ENCODE results near the gene MEGF11. TPM values are rescaled to one million over a fixed set of nuclear protein-coding genes. Genes with fewer than 3 reads are reported as not detected.

Gene MEGF11
- total RNA-seq, 1 experiment from 2014 or later, result not detected

DNA sequence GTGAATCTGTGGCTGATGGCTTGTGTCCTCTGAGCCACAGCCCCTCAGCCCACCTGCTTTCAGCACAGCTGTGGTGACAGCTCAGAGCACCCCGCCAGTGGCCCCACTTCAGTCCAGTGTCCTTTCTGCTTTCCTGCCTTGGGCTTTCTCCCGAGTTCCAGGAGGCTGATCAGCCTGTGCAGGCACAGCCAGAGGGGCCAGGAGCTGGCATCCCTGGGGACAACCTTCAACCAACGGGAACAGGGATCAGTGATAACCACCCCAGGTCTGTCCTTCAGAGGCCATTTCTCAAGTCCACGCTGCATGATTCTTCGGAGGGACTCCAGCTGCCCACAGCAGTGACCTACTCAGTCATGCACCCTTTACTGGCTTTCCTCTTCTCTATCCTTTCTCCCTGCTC, 217.6 kb downstream of the MEGF11 start:
- intact Hi-C loops (cut with micrococcal nuclease; ENCODE audit: unreplicated experiment), result no loop called here
- Histone ChIP-seq H3K4me1 (replicated peaks; ENCODE audit: insufficient read depth) (peaks cover 11% of the 10 kb centered on the region), H3K27ac (no peak overlapping the region), H3K27me3 (ENCODE audit: insufficient read depth, low read depth) (0 out of 2 replicates have a peak, but pooled peaks cover 3% of the 10 kb centered on the region), H4K20me1 (ENCODE audit: insufficient read depth) (no peaks in the 10 kb centered on the region), H2AFZ (no peak overlapping the region), H3F3A (ENCODE audit: insufficient read depth, low read depth) (no peaks in the 10 kb centered on the region), H3K4me2 (no peak overlapping the region), H3K4me3 (no peak overlapping the region), H3K36me3 (ENCODE audit: low read depth) (no peaks in the 10 kb centered on the region), H3K9me2 (ENCODE audit: insufficient read depth) (no peaks in the 10 kb centered on the region), H3K79me2 (ENCODE audit: low read depth) (no peaks in the 10 kb centered on the region), H3K9me3 (ENCODE audit: insufficient read depth, low read depth) (no peaks in the 10 kb centered on the region)
- no TSS peak for BruUV-seq (replicated peaks)
- TF ChIP-seq, protein P1, sequence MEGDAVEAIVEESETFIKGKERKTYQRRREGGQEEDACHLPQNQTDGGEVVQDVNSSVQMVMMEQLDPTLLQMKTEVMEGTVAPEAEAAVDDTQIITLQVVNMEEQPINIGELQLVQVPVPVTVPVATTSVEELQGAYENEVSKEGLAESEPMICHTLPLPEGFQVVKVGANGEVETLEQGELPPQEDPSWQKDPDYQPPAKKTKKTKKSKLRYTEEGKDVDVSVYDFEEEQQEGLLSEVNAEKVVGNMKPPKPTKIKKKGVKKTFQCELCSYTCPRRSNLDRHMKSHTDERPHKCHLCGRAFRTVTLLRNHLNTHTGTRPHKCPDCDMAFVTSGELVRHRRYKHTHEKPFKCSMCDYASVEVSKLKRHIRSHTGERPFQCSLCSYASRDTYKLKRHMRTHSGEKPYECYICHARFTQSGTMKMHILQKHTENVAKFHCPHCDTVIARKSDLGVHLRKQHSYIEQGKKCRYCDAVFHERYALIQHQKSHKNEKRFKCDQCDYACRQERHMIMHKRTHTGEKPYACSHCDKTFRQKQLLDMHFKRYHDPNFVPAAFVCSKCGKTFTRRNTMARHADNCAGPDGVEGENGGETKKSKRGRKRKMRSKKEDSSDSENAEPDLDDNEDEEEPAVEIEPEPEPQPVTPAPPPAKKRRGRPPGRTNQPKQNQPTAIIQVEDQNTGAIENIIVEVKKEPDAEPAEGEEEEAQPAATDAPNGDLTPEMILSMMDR (conservative IDR thresholded peaks at IDR 0.05), result no peak
- TF ChIP-seq EZH2 (IDR thresholded peaks at IDR 0.05; ENCODE audit: low read depth), result no peak
- CTCF ChIA-PET, result interaction anchor here (0.6 kb wide), 1 partner anchor 27 kb away, joined by 3 read pairs; no protein-coding TSS in a partner anchor
- DNase-seq, result no peak
- POLR2A ChIA-PET (ENCODE audit: unreplicated experiment), result no interaction called here

DNA sequence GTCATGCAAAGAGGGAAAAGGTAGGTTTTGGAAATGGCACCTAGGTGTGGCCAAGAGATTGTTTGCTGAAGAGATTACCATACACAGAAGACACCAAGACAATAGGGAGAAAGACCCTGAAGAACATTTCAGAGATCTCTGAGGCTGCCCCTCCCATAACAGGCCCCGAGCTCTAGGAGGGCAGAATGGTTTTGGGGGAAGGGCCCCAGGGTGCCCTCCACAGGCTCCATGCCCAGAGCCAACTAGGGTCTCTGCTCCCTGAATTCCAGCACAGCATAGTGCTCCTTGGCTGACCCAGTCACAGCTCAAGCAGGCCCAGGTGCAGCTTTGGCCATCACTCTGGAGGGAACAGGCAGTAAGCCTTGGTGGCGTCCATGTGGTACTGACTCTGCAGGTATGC, 220.4 kb downstream of the MEGF11 start:
- Histone ChIP-seq H3K36me3 (ENCODE audit: low read depth) (no peaks in the 10 kb centered on the region), H3K27ac (no peak overlapping the region), H2AFZ (no peak overlapping the region), H3K9me3 (ENCODE audit: insufficient read depth, low read depth) (no peaks in the 10 kb centered on the region), H3F3A (ENCODE audit: insufficient read depth, low read depth) (no peaks in the 10 kb centered on the region), H3K4me1 (replicated peaks; ENCODE audit: insufficient read depth) (no peaks in the 10 kb centered on the region; the same call in 1 of the 2 replicates), H3K79me2 (ENCODE audit: low read depth) (no peaks in the 10 kb centered on the region), H3K4me2 (no peak overlapping the region), H4K20me1 (ENCODE audit: insufficient read depth) (no peaks in the 10 kb centered on the region), H3K4me3 (no peak overlapping the region), H3K27me3 (ENCODE audit: insufficient read depth, low read depth) (0 out of 2 replicates have a peak, but pooled peaks cover 3% of the 10 kb centered on the region), H3K9me2 (ENCODE audit: insufficient read depth) (no peaks in the 10 kb centered on the region)
- DNase-seq, result no peak
- TF ChIP-seq, protein P1 (conservative IDR thresholded peaks at IDR 0.05), result no peak
- no peak for TF ChIP-seq EZH2 (IDR thresholded peaks at IDR 0.05; ENCODE audit: low read depth)
- no TSS peak for BruUV-seq (replicated peaks)
- intact Hi-C loops (cut with micrococcal nuclease; ENCODE audit: unreplicated experiment), result no loop called here
- ChIA-PET POLR2A (ENCODE audit: unreplicated experiment) (interaction anchor here (0.6 to 0.8 kb wide), 2 partner anchors 10 to 247 kb away, joined by 4 to 5 read pairs; no protein-coding TSS in a partner anchor), CTCF (no interaction called here)

DNA sequence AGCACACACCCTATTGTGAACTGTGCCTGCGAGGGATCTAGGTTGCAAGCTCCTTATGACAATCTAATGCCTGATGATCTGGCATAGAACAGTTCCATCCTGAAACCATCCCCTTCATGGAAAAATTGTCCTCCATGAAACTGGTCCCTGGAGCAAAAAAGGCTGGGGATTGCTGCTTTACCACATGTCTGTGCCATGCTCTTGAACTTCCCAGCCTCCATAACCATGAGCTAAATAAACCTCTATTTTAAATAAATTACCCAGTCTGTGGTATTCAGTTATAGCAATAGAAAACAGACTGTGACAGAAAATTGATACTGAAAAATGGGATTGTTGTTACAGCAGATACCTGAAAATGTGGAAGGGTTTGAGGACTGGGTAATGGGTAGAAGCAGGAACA, 221.5 kb downstream of the MEGF11 start:
- no peak for DNase-seq
- Histone ChIP-seq H3K4me1 (replicated peaks; ENCODE audit: insufficient read depth) (peaks cover 8% of the 10 kb centered on the region), H4K20me1 (ENCODE audit: insufficient read depth) (no peaks in the 10 kb centered on the region), H3K27me3 (ENCODE audit: insufficient read depth, low read depth) (0 out of 2 replicates have a peak, but pooled peaks cover 3% of the 10 kb centered on the region), H3K36me3 (ENCODE audit: low read depth) (no peaks in the 10 kb centered on the region), H3K79me2 (ENCODE audit: low read depth) (no peaks in the 10 kb centered on the region), H3F3A (ENCODE audit: insufficient read depth, low read depth) (no peaks in the 10 kb centered on the region), H2AFZ (no peak overlapping the region), H3K4me3 (no peak overlapping the region), H3K27ac (no peak overlapping the region), H3K9me3 (ENCODE audit: insufficient read depth, low read depth) (no peaks in the 10 kb centered on the region), H3K4me2 (no peak overlapping the region), H3K9me2 (ENCODE audit: insufficient read depth) (no peaks in the 10 kb centered on the region)
- no peak for TF ChIP-seq EZH2 (IDR thresholded peaks at IDR 0.05; ENCODE audit: low read depth)
- ChIA-PET CTCF (no interaction called here), POLR2A (ENCODE audit: unreplicated experiment) (no interaction called here)
- intact Hi-C loops (cut with micrococcal nuclease; ENCODE audit: unreplicated experiment), result no loop called here
- no TSS peak for BruUV-seq (replicated peaks)

DNA sequence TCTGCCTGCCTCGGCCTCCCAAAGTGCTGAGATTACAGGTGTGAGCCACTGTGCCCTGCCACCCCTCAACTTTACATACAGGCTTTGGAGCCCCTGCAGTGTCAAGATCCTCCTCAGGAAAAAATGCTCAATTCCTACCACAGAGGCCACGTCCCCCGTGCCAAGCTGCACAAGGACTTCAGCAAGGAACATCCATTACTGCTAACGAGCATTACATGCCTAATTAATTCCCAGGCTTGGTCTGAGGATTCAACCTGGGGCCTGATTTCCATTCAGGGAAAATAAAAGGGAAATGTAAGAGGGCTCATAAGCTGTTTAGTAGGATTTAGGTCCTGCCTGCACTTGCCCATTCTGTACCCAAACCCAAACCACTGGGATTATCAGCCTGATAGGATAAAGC, 222.9 kb downstream of the MEGF11 start:
- Histone ChIP-seq H3K4me3 (no peak overlapping the region), H3K9me2 (ENCODE audit: insufficient read depth) (no peaks in the 10 kb centered on the region), H2AFZ (no peak overlapping the region), H3F3A (ENCODE audit: insufficient read depth, low read depth) (peaks cover 4% of the 10 kb centered on the region; the same call in 1 of the 2 replicates), H3K9me3 (ENCODE audit: insufficient read depth, low read depth) (no peaks in the 10 kb centered on the region), H3K79me2 (ENCODE audit: low read depth) (no peaks in the 10 kb centered on the region), H3K4me2 (no peak overlapping the region), H4K20me1 (ENCODE audit: insufficient read depth) (no peaks in the 10 kb centered on the region), H3K27me3 (ENCODE audit: insufficient read depth, low read depth) (no peaks in the 10 kb centered on the region), H3K27ac (no peak overlapping the region), H3K36me3 (ENCODE audit: low read depth) (no peaks in the 10 kb centered on the region), H3K4me1 (replicated peaks; ENCODE audit: insufficient read depth) (peaks cover 12% of the 10 kb centered on the region)
- no peak for DNase-seq
- POLR2A ChIA-PET (ENCODE audit: unreplicated experiment), result no interaction called here
- intact Hi-C loops (cut with micrococcal nuclease; ENCODE audit: unreplicated experiment), result no loop called here
- no TSS peak for BruUV-seq (replicated peaks)
- CTCF ChIA-PET, result no interaction called here
- TF ChIP-seq, protein P1 (conservative IDR thresholded peaks at IDR 0.05), result no peak
- no peak for TF ChIP-seq EZH2 (IDR thresholded peaks at IDR 0.05; ENCODE audit: low read depth)
